NOMO-1 treated with DMSO at 0.1 percent for 48 hours (cell line): ENCODE results near the gene CELF2.
"Not testable (repeated sequence)": the region's sequence is repeated elsewhere in the genome, so short reads cannot be mapped to it uniquely, and the experiment has no call there.

ENCODE experiments used
- DNase-seq: peaks from one replicate; lab custom pipeline; 2025; ENCODE audit not compliant: unreplicated experiment; lab: John Stamatoyannopoulos, UW

Gene CELF2

GRCh38 chr10:11336722-11337162 is 319.1 kb downstream of the CELF2 start:
- no peak for DNase-seq

GRCh38 chr10:11337516-11337915 is 319.8 kb downstream of the CELF2 start:
- no peak for DNase-seq

GRCh38 chr10:11338160-11338844 is 320.6 kb downstream of the CELF2 start:
- DNase-seq, result no peak

GRCh38 chr10:11339013-11339412 is 321.3 kb downstream of the CELF2 start:
- no peak for DNase-seq

GRCh38 chr10:11339660-11340059 is 322.0 kb downstream of the CELF2 start:
- no peak for DNase-seq

GRCh38 chr10:11341283-11341960 is 323.8 kb downstream of the CELF2 start:
- peak; percentile 72 for DNase-seq

GRCh38 chr10:11344081-11344480 is 326.4 kb downstream of the CELF2 start:
- no peak for DNase-seq

- no peak for DNase-seq
These were observed 326.9 kb downstream of the CELF2 start for GRCh38 chr10:11344550-11344949.

GRCh38 chr10:11345224-11346054 is 327.8 kb downstream of the CELF2 start:
- peak; percentile 90 for DNase-seq

GRCh38 chr10:11347580-11347979 is 329.9 kb downstream of the CELF2 start:
- not testable (repeated sequence) for DNase-seq

- no peak for DNase-seq
These were observed 334.1 kb downstream of the CELF2 start for GRCh38 chr10:11351801-11352200.

- DNase-seq, result no peak
These were observed 335.6 kb downstream of the CELF2 start for GRCh38 chr10:11353006-11353896.

GRCh38 chr10:11354823-11355222 is 337.2 kb downstream of the CELF2 start:
- DNase-seq, result no peak

- DNase-seq, result no peak
These were observed 337.9 kb downstream of the CELF2 start for GRCh38 chr10:11355592-11355991.

GRCh38 chr10:11357439-11357838 is 339.8 kb downstream of the CELF2 start:
- DNase-seq, result no peak

- DNase-seq, result peak; percentile 69
These were observed 340.3 kb downstream of the CELF2 start for GRCh38 chr10:11358011-11358410.

GRCh38 chr10:11358923-11359575 is 341.4 kb downstream of the CELF2 start:
- DNase-seq, result no peak

- no peak for DNase-seq
These were observed 342.2 kb downstream of the CELF2 start for GRCh38 chr10:11359869-11360268.

- no peak for DNase-seq
These were observed 345.8 kb downstream of the CELF2 start for GRCh38 chr10:11363497-11363896.

GRCh38 chr10:11364241-11364640 is 346.6 kb downstream of the CELF2 start:
- no peak for DNase-seq
